Liver (tissue), 9 donors: Measurements from ENCODE around the gene CLIP2. TPM values are rescaled to one million over a fixed set of nuclear protein-coding genes. Genes with fewer than 3 reads are reported as not detected.
"Not testable (repeated sequence)": the region's sequence is repeated elsewhere in the genome, so short reads cannot be mapped to it uniquely, and the experiment has no call there.

Experiments used
- DNase-seq: peaks from one replicate; pipeline ENCODE4 v3.0.0-alpha.2; 2017; ENCODE audit warnings: low spot score
- H3K27ac ChIP-seq, 2 donors: one replicate each; pipeline ENCODE4 v1.7.0; 2013; ENCODE audit warnings: inconsistent platforms in 2 of 2, low read length in 2 of 2, control low read depth in 1 of 2, low read depth in 1 of 2, mild to moderate bottlenecking in 1 of 2
- H3K27me3 ChIP-seq, 4 donors: one replicate each; pipeline versions ENCODE4 v1.6.1 to v1.7.0; 2013; ENCODE audit warnings: low read length in 3 of 4, inconsistent platforms in 1 of 4, mild to moderate bottlenecking in 1 of 4, moderate library complexity in 1 of 4; ENCODE audit not compliant: control insufficient read depth in 4 of 4, insufficient read depth in 4 of 4
- H3K36me3 ChIP-seq, 4 donors: one replicate each; pipeline versions ENCODE4 v1.6.1 to v1.7.0; 2013; ENCODE audit warnings: low read length in 3 of 4, mild to moderate bottlenecking in 3 of 4, low read depth in 1 of 4, moderate library complexity in 1 of 4; ENCODE audit not compliant: control insufficient read depth in 4 of 4, insufficient read depth in 3 of 4
- H3K4me1 ChIP-seq, 4 donors: one replicate each; pipeline versions ENCODE4 v1.6.1 to v1.7.0; 2013; ENCODE audit warnings: low read length in 3 of 4, mild to moderate bottlenecking in 3 of 4, moderate library complexity in 1 of 4; ENCODE audit not compliant: control insufficient read depth in 4 of 4, insufficient read depth in 4 of 4
- H3K4me3 ChIP-seq, 3 donors: one replicate each; pipeline versions ENCODE4 v1.6.1 to v1.7.0; 2013; ENCODE audit warnings: low read length in 3 of 3, control low read depth in 1 of 3, low read depth in 1 of 3, mild to moderate bottlenecking in 1 of 3
- H3K9ac ChIP-seq, 2 donors: one replicate each; pipeline ENCODE4 v1.7.0; 2013; ENCODE audit warnings: low read length in 2 of 2, mild to moderate bottlenecking in 2 of 2, moderate library complexity in 2 of 2, control low read depth in 1 of 2, low read depth in 1 of 2
- H3K9me3 ChIP-seq, 4 donors: one replicate each; pipeline versions ENCODE4 v1.6.1 to v1.7.0; 2013; ENCODE audit warnings: low read length in 3 of 4; ENCODE audit not compliant: control insufficient read depth in 4 of 4
- FOXA2 ChIP-seq: IDR thresholded peaks from 2 replicates; pipeline ENCODE4 v1.6.1; 2016; ENCODE audit warnings: antibody characterized with exemption
- GABPA ChIP-seq, 2 donors: IDR thresholded peaks in 1 of 2; conservative IDR thresholded peaks in 1 of 2; 2 replicates each; pipeline ENCODE4 v1.6.1; 2016; ENCODE audit warnings: antibody characterized with exemption in 2 of 2, mild to moderate bottlenecking in 1 of 2, moderate library complexity in 1 of 2
- HNF4A ChIP-seq, 2 donors: conservative IDR thresholded peaks; 2 replicates each; pipeline ENCODE4 v1.6.1; 2016; ENCODE audit warnings: antibody characterized with exemption in 2 of 2, mild to moderate bottlenecking in 2 of 2
- JUND ChIP-seq, 2 donors: IDR thresholded peaks; 2 replicates each; pipeline ENCODE4 v1.6.1; 2016; ENCODE audit warnings: antibody characterized with exemption in 2 of 2
- MAX ChIP-seq: IDR thresholded peaks from 2 replicates; pipeline ENCODE4 v1.6.1; 2016; ENCODE audit warnings: antibody characterized with exemption
- NR2F2 ChIP-seq: IDR thresholded peaks from 2 replicates; pipeline ENCODE4 v1.6.1; 2016; ENCODE audit warnings: antibody characterized with exemption
- RAD21 ChIP-seq, 2 donors: IDR thresholded peaks; 2 replicates each; pipeline ENCODE4 v1.6.1; 2016; ENCODE audit warnings: antibody characterized with exemption in 2 of 2, mild to moderate bottlenecking in 2 of 2
- RXRA ChIP-seq, 2 donors: IDR thresholded peaks; 2 replicates each; pipeline ENCODE4 v1.6.1; 2017 to 2018; ENCODE audit warnings: antibody characterized with exemption in 2 of 2, mild to moderate bottlenecking in 1 of 2
- SP1 ChIP-seq: IDR thresholded peaks from 2 replicates; pipeline ENCODE4 v1.6.1; 2018; ENCODE audit warnings: antibody characterized with exemption, mild to moderate bottlenecking
- YY1 ChIP-seq: IDR thresholded peaks from 2 replicates; pipeline ENCODE4 v1.6.1; 2016; ENCODE audit warnings: antibody characterized with exemption, mild to moderate bottlenecking
- ZBTB33 ChIP-seq: IDR thresholded peaks from 2 replicates; pipeline ENCODE4 v1.6.1; 2016; ENCODE audit warnings: antibody characterized with exemption
- WGBS: extraction: QIAGEN DNeasy Blood & Tissue Kit; methylation state at CpG from one replicate; pipeline ENCODE4 v1.1.7; 2013; 5-methylcytosine and 5-hydroxymethylcytosine counted together
- polyA plus RNA-seq, 2 donors: library from polyadenylated mRNA; stranded (reverse) in 1 of 2; unstranded in 1 of 2; fragments of 200-250 nt in 1 of 2; fragments of >200 nt in 1 of 2; fragmentation: Nextera tagmentation in 1 of 2; extraction: Ambion mirVana in 1 of 2; gene quantifications; one replicate each; pipeline versions ENCODE4 v1.2.1 to v1.2.3, GENCODE V29; 2013 to 2015
- total RNA-seq, 2 donors: library from RNA; depleted of rRNA; stranded (reverse); fragments of >200 nt; gene quantifications; one replicate each; pipeline ENCODE4 v1.2.3, GENCODE V29; 2014
- donor health status: healthy.
- donor health status: healthy.
- donor health status: healthy.
- donor health status: healthy.
- donor health status: healthy.

The CLIP2 gene
- total and polyA plus RNA-seq, 4 donors = 1.4 to 6.3 (median 2.5) TPM

DNA sequence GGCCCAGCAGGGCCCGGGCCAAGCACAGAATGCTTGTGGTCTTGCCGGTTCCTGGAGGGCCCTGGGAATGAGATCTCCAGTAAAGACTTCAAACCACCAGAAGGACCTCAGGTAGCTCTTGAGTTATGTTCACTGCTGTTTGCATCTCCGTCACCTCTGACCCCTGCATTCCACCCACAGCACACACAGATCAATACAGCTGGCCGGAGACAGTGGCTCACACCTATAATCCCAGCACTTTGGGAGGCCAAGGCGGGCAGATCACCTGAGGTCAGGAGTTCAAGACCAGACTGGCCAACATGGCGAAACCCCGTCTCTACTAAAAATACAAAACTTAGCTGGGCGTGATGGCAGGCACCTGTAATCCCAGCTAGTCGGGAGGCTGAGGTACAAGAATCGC is 40.1 kb upstream of the CLIP2 start:
- TF ChIP-seq RXRA (IDR thresholded peaks at IDR 0.05) (peak; percentile 23 to 64), NR2F2 (peak; percentile 81), HNF4A (conservative IDR thresholded peaks at IDR 0.05) (peak in 1 of 2 donors; percentile 44)
- not testable (repeated sequence) for DNase-seq
- WGBS = 45% methylated on average over 10 of the region's 10 CpGs

DNA sequence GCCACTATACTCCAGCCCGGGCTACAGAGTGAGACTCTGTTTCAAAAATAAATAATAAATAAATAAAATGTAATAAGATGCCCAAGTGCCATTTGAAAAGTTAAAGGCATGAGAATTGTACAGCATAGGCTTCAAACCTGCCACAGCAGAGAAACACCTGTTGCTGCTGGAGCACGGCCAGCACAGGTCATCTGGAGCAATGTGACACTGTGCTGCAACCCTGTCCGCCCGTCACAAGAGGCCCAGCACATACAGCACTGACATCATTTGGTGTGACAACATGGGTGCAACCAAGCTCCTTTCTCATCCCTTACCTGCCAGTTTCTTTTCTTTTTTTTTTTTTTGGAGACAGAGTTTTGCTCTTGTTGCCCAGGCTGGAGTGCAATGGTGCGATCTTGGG is 36.3 kb upstream of the CLIP2 start:
- Histone ChIP-seq H3K4me1 (peaks cover 2 to 33% (median 9%) of the 10 kb centered on the region in 4 donors), H3K27ac (peak overlapping the region; percentile 88 to 91)

More for the DNA sequence above, 40.1 kb upstream of the CLIP2 start:
- not testable (repeated sequence) for H3K27me3 ChIP-seq, H3K9me3 ChIP-seq, H3K27ac ChIP-seq, H3K9ac ChIP-seq, H3K4me3 ChIP-seq
- Histone ChIP-seq H3K36me3 (peaks cover 0 to 22% (median 6%) of the 10 kb centered on the region in 4 donors), H3K4me1 (peaks cover 0 to 25% (median 13%) of the 10 kb centered on the region in 4 donors)

DNA sequence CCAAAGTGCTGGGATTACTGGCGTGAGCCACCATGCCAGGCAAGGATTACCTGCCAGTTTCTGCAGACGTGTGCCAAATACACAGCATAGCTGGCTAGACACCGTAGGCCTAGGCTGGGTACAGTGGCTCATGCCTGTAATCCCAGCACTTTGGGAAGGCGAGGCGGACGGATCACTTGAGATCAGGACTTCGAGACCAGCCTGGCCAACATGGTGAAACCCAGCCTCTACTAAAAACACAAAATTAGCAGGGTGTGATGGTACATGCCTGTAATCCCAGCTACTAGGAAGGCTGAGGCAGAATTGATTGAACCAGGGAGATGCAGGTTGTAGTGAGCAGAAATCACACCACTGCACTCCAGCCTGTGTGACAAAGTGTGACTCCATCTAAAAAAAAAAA is 35.9 kb upstream of the CLIP2 start:
- H3K27me3 ChIP-seq = no peaks in the 10 kb centered on the region
- no peaks in the 10 kb centered on the region for H3K9me3 ChIP-seq
- H3K36me3 ChIP-seq = peaks cover 0 to 13% (median 4%) of the 10 kb centered on the region in 4 donors
- H3K9ac ChIP-seq = peak overlapping the region; percentile 73 to 76
- no peak for DNase-seq
- TF ChIP-seq NR2F2 = no peak
- TF ChIP-seq MAX = no peak
- no peak for TF ChIP-seq RAD21 (IDR thresholded peaks at IDR 0.05)
- TF ChIP-seq FOXA2 = no peak
- TF ChIP-seq SP1 = no peak
- peak overlapping the region; percentile 88 to 91 for H3K27ac ChIP-seq
- 70% methylated on average over 7 of the region's 7 CpGs for WGBS
- H3K4me1 ChIP-seq = peaks cover 2 to 33% (median 9%) of the 10 kb centered on the region in 4 donors
- peak overlapping the region in 2 of 3 donors; percentile 83 to 84 for H3K4me3 ChIP-seq

More for the DNA sequence above, 36.3 kb upstream of the CLIP2 start:
- whole genome bisulfite sequencing = 56% methylated on average over 5 of the region's 5 CpGs
- H3K4me3 ChIP-seq = no peak overlapping the region
- no peak overlapping the region for H3K9ac ChIP-seq
- TF ChIP-seq YY1 (no peak), GABPA (IDR thresholded peaks at IDR 0.05 in 1 of 2, conservative IDR thresholded peaks at IDR 0.05 in 1 of 2) (no peak), SP1 (no peak), HNF4A (conservative IDR thresholded peaks at IDR 0.05) (peak in 1 of 2 donors; percentile 20), NR2F2 (no peak), RXRA (IDR thresholded peaks at IDR 0.05) (peak in 1 of 2 donors; percentile 10), ZBTB33 (no peak), JUND (IDR thresholded peaks at IDR 0.05) (no peak), FOXA2 (no peak)
- no peaks in the 10 kb centered on the region for H3K27me3 ChIP-seq
- no peak for DNase-seq
- H3K9me3 ChIP-seq = no peaks in the 10 kb centered on the region
- H3K36me3 ChIP-seq = peaks cover 0 to 13% (median 4%) of the 10 kb centered on the region in 4 donors

DNA sequence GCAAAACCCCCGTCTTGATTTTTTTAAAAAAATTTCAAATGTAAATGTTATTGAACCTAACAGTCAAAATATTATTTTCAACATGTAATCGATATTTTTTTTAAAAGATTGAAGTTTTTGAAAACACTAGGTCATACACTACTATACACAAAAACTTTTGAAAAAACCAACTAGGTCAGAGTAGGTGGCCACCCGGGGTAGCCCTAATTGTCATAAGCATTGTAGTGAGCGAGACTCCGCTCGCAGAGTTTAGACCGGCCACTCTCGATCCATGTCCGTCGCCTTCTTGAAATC is 35.4 kb upstream of the CLIP2 start:
- Histone ChIP-seq H3K4me3 (peak overlapping the region; percentile 66 to 84 (median 83)), H3K4me1 (peaks cover 2 to 33% (median 8%) of the 10 kb centered on the region in 4 donors), H3K9me3 (no peaks in the 10 kb centered on the region), H3K9ac (peak overlapping the region; percentile 73 to 76), H3K36me3 (peaks cover 0 to 9% (median 4%) of the 10 kb centered on the region in 4 donors), H3K27me3 (no peaks in the 10 kb centered on the region), H3K27ac (peak overlapping the region; percentile 88 to 91)
- TF ChIP-seq NR2F2 = no peak
- no peak for DNase-seq
- WGBS = 2% methylated on average over 10 of the region's 10 CpGs
